Measurements from ENCODE around the gene TNNC1. TPM values are rescaled to one million over a fixed set of nuclear protein-coding genes. Genes with fewer than 3 reads are reported as not detected.

Gene TNNC1
- total and polyA plus RNA-seq, 9 of the 15 experiments (the other 6 are each of a cell fraction or from before 2014, with no cell fraction given): 0.08 to 0.85 (median 0.42) TPM; not detected in 4

- TF ChIP-seq, protein P1, sequence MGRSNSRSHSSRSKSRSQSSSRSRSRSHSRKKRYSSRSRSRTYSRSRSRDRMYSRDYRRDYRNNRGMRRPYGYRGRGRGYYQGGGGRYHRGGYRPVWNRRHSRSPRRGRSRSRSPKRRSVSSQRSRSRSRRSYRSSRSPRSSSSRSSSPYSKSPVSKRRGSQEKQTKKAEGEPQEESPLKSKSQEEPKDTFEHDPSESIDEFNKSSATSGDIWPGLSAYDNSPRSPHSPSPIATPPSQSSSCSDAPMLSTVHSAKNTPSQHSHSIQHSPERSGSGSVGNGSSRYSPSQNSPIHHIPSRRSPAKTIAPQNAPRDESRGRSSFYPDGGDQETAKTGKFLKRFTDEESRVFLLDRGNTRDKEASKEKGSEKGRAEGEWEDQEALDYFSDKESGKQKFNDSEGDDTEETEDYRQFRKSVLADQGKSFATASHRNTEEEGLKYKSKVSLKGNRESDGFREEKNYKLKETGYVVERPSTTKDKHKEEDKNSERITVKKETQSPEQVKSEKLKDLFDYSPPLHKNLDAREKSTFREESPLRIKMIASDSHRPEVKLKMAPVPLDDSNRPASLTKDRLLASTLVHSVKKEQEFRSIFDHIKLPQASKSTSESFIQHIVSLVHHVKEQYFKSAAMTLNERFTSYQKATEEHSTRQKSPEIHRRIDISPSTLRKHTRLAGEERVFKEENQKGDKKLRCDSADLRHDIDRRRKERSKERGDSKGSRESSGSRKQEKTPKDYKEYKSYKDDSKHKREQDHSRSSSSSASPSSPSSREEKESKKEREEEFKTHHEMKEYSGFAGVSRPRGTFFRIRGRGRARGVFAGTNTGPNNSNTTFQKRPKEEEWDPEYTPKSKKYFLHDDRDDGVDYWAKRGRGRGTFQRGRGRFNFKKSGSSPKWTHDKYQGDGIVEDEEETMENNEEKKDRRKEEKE (IDR thresholded peaks at IDR 0.05; ENCODE audit: borderline replicate concordance in 1 of 2, control insufficient read depth in 1 of 2, low read depth in 2 of 2, low read length in 1 of 2): no peak
- TF ChIP-seq BMI1 (IDR thresholded peaks at IDR 0.05; ENCODE audit: low read length): no peak
- TF ChIP-seq COPS2 (conservative IDR thresholded peaks at IDR 0.05): no peak
- TF ChIP-seq EWSR1 (IDR thresholded peaks at IDR 0.05; ENCODE audit: borderline replicate concordance, low read depth, partially characterized antibody): no peak
- no peak for TF ChIP-seq ZNF121 (CRISPR knock-in tag; conservative IDR thresholded peaks at IDR 0.05)
- no peak for TF ChIP-seq MBD1 (CRISPR knock-in tag; IDR thresholded peaks at IDR 0.05)
- TF ChIP-seq CXXC5 (CRISPR knock-in tag; IDR thresholded peaks at IDR 0.05): no peak
- TF ChIP-seq, protein P2, sequence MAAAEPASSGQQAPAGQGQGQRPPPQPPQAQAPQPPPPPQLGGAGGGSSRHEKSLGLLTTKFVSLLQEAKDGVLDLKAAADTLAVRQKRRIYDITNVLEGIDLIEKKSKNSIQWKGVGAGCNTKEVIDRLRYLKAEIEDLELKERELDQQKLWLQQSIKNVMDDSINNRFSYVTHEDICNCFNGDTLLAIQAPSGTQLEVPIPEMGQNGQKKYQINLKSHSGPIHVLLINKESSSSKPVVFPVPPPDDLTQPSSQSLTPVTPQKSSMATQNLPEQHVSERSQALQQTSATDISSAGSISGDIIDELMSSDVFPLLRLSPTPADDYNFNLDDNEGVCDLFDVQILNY (CRISPR knock-in tag; IDR thresholded peaks at IDR 0.05): no peak
- TF ChIP-seq RAD21 (CRISPR knock-in tag; conservative IDR thresholded peaks at IDR 0.05 in 1 of 2, IDR thresholded peaks at IDR 0.05 in 1 of 2): peak in 1 of 2 experiments; percentile 25; a peak in 1 of 4 replicates
- no peak for TF ChIP-seq NUFIP1 (IDR thresholded peaks at IDR 0.05; ENCODE audit: partially characterized antibody)
- TF ChIP-seq CBFA2T2 (conservative IDR thresholded peaks at IDR 0.05): no peak
- TF ChIP-seq NR4A1 (CRISPR knock-in tag; IDR thresholded peaks at IDR 0.05): no peak
- no peak for TF ChIP-seq NR4A1 (tag; IDR thresholded peaks at IDR 0.05)
- TF ChIP-seq MYNN (IDR thresholded peaks at IDR 0.05): no peak
- no peak for TF ChIP-seq MYNN (CRISPR knock-in tag; IDR thresholded peaks at IDR 0.05)
Observed at GRCh38 chr3:52471371-52472238, 17.8 kb upstream of the TNNC1 start (continued).

Measured in K562 (cell line).